ENCODE data around the gene STK10. TPM values are rescaled to one million over a fixed set of nuclear protein-coding genes. Genes with fewer than 3 reads are reported as not detected.

The STK10 gene
- total RNA-seq, 3 donors from 2014 or later: 17.1 to 32.5 (median 23.3) TPM

- no peaks in the 10 kb centered on the region for H3K27me3 ChIP-seq
- no peak overlapping the region for H3K27ac ChIP-seq
- H3K9me3 ChIP-seq: no peaks in the 10 kb centered on the region
- intact Hi-C loops (cut with DNase I; ENCODE audit: low total_unique reads): no loop called here
- no peak overlapping the region for H3K4me3 ChIP-seq
- no peaks in the 10 kb centered on the region for H3K36me3 ChIP-seq
- no peak for DNase-seq (ENCODE audit: low spot score in 2 of 2)
- H3K4me1 ChIP-seq: no peaks in the 10 kb centered on the region
- TF ChIP-seq POLR2A (IDR thresholded peaks at IDR 0.05) (no peak), POLR2AphosphoS5 (IDR thresholded peaks at IDR 0.05) (no peak)
- TF ChIP-seq, protein P1, sequence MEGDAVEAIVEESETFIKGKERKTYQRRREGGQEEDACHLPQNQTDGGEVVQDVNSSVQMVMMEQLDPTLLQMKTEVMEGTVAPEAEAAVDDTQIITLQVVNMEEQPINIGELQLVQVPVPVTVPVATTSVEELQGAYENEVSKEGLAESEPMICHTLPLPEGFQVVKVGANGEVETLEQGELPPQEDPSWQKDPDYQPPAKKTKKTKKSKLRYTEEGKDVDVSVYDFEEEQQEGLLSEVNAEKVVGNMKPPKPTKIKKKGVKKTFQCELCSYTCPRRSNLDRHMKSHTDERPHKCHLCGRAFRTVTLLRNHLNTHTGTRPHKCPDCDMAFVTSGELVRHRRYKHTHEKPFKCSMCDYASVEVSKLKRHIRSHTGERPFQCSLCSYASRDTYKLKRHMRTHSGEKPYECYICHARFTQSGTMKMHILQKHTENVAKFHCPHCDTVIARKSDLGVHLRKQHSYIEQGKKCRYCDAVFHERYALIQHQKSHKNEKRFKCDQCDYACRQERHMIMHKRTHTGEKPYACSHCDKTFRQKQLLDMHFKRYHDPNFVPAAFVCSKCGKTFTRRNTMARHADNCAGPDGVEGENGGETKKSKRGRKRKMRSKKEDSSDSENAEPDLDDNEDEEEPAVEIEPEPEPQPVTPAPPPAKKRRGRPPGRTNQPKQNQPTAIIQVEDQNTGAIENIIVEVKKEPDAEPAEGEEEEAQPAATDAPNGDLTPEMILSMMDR (IDR thresholded peaks at IDR 0.05): no peak
These were observed 10.8 kb downstream of the STK10 start for GRCh38 chr5:172177176-172177575.

DNA sequence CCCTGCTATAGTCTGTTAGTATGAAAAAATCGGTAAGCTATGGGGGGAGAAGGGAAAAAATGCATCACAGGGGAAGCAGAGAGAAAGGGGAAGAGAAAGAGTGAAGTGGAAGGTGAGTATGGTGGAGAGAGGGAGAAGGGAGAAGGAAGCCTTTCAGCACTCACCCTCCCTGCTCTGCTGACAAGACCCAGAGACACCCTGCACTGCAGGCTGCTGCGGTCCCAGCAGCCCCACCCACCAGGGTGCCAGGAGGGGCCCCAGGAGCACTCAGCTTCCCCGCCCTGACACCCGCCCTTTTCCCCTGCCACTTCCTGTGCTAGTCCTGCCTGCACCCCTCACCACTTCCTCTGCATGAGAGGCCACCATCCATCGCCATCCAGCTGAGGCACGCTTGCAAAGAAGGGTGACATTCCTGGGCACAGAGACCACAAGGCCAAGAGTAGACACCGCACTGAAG is 12.7 kb downstream of the STK10 start:
- Histone ChIP-seq H3K36me3 (no peaks in the 10 kb centered on the region), H3K4me1 (peaks cover 0 to 4% of the 10 kb centered on the region in 2 donors), H3K27ac (peak overlapping the region in 1 of 2 donors; percentile 32), H3K27me3 (no peaks in the 10 kb centered on the region), H3K4me3 (peak overlapping the region; percentile 7 to 39 (median 20)), H3K9me3 (no peaks in the 10 kb centered on the region)
- DNase-seq (ENCODE audit: low spot score in 2 of 2): no peak
- TF ChIP-seq POLR2A (IDR thresholded peaks at IDR 0.05) (no peak), POLR2AphosphoS5 (IDR thresholded peaks at IDR 0.05) (no peak)
- TF ChIP-seq, protein P1 (IDR thresholded peaks at IDR 0.05): no peak
- intact Hi-C loops (cut with DNase I; ENCODE audit: low total_unique reads): no loop called here

DNA sequence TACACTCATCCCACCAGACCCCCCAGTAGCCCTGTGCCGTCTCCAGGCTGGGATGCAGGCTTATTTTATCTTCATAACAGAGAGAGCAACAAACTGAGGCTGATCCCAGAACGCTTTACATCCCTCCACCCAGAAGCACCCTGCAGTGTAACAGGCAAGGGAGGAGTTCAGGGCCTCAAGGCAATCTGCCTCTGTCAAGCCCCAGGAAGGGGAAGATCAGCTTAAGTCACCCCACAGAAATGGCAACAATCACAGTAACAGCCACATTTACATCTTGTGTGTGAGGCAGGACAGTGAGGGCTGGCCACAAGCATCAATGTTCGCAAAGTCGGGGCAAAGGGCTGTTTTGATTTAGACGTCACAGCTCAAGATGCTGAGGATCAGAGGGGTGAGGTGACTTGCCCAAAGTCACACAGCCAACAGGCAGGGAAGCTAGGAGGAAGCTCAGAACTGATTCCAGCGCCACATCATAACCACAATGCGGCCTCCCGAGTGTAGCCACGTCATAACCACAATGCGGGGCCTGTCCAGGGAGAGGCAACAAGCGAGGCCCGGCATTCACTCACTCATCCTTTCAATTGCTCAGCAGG is 14.4 kb downstream of the STK10 start:
- no peak overlapping the region for H3K4me3 ChIP-seq
- H3K27me3 ChIP-seq: no peaks in the 10 kb centered on the region
- no peaks in the 10 kb centered on the region for H3K9me3 ChIP-seq
- H3K27ac ChIP-seq: peak overlapping the region in 1 of 2 donors; percentile 48
- peaks cover 0 to 4% of the 10 kb centered on the region in 2 donors for H3K4me1 ChIP-seq
- no peak for DNase-seq (ENCODE audit: low spot score in 2 of 2)
- intact Hi-C loops (cut with DNase I; ENCODE audit: low total_unique reads): no loop called here
- no peaks in the 10 kb centered on the region for H3K36me3 ChIP-seq
- no peak for TF ChIP-seq POLR2A (IDR thresholded peaks at IDR 0.05)
- no peak for TF ChIP-seq POLR2AphosphoS5 (IDR thresholded peaks at IDR 0.05)
- TF ChIP-seq, protein P1 (IDR thresholded peaks at IDR 0.05): no peak

DNA sequence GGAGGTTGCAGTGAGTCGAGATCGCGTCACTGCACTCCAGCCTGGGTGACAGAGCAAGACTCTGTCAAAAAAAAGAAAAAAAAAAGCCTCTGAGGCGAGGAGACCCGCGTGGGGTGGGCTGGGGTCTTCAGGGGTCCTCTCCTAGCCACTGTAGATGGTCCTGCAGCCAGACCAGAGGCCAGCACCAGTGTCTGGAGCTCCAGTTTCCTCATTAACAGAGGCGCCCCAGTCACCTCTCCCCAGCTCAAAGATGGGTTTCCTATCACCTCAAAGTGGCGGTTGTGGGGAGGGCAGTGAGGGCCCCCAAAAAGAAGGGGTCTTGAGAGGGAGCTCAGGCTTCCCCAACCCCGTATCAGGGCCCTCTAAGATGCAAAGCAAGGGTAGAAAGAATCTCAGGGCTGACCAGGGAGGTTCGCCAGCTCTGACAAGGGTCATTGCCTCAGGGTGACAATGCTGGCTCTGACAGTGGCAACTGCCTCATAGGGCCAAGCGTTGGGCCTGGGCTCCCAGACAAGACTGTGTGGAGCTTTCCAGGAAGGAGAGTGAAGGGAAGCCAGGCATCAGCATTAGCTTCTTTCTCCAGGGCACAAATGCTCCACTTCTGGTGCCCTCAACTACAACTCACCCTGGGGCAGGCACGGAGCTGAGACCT is 15.0 kb downstream of the STK10 start:
- peak overlapping the region in 1 of 2 donors; percentile 48 for H3K27ac ChIP-seq

More for the DNA sequence above, 15.0 kb downstream of the STK10 start:
- DNase-seq (ENCODE audit: low spot score in 2 of 2): no peak
- TF ChIP-seq, protein P1 (IDR thresholded peaks at IDR 0.05): no peak
- no peak for TF ChIP-seq POLR2AphosphoS5 (IDR thresholded peaks at IDR 0.05)
- no peak for TF ChIP-seq POLR2A (IDR thresholded peaks at IDR 0.05)
- Histone ChIP-seq H3K36me3 (no peaks in the 10 kb centered on the region), H3K4me3 (no peak overlapping the region), H3K27me3 (no peaks in the 10 kb centered on the region), H3K4me1 (peaks cover 0 to 4% of the 10 kb centered on the region in 2 donors), H3K9me3 (no peaks in the 10 kb centered on the region)
- intact Hi-C loops (cut with DNase I; ENCODE audit: low total_unique reads): no loop called here

Measured in breast epithelium (tissue), 4 donors.